ENCODE data around the gene PGLYRP1.

PGLYRP1 gene

DNA sequence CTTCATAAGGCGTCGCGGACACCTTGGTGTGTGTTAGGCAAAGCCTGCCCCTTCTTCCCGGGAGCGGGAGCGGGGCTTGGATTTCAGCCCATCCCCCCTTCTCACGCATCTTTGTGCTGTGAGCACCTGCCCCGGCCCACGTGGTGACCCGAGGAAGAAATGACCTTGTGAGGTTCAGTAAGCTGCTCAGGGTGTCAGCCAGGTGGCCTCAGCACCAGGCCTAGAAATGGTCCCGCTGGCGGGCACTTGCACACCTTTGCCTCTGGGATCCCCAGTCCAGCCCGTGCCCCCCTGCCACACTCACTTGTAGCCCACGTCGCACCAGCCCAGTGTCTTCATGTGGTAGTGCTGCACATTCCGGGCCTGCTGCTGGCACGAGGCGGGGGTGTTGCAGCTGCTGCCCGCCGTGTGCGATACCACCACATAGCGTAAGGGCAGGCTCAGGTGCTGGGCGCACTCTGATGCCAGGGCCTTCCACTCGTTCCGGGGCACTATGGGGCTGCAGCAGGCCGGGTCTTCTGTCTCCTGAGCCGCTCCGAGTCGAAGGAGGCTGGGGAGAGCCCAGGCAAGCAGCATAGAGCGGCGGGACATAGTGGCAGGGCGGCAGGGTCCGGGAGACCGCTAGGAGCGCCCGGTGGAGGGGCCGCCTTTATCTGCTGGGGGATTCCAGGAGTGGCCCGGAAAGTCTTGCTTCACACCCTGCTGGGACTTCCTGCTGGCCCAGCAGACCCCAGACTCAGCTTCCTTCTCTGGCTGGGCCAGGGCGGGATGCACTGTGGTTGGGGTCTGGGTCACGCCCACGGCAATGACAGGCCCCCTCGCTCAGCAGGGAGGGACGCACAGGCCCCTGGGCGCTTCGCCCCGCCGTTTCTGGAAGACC, at the start of gene PGLYRP1:
PGLYRP1 (minus strand) TSS at position 623 of the 880 bp plus-strand sequence; CDS start at position 591, 32 bp downstream.
- DNase-seq (ENCODE audit: low spot score in 2 of 2) (no peak), ATAC-seq (peak; percentile 23)
- no peaks in the 10 kb centered on the region for H3K9me3 Mint-ChIP-seq
- H3K4me3 Mint-ChIP-seq = no peak within 1 kb of the TSS
- H3K27ac Mint-ChIP-seq = no peak within 1 kb of the TSS
- H3K4me1 Mint-ChIP-seq = peaks cover 13% of the 10 kb centered on the region
- H3K36me3 Mint-ChIP-seq = no peaks in the 10 kb centered on the region

GRCh38 chr19:46069806-46070341, 47.0 kb upstream of the PGLYRP1 start:
- DNase-seq (ENCODE audit: low spot score in 2 of 2) (no peak), ATAC-seq (no peak)
- no peak overlapping the region for H3K27ac Mint-ChIP-seq
- no peak overlapping the region for H3K4me3 Mint-ChIP-seq
- no peaks in the 10 kb centered on the region for H3K36me3 Mint-ChIP-seq
- H3K4me1 Mint-ChIP-seq = no peaks in the 10 kb centered on the region
- H3K9me3 Mint-ChIP-seq = no peaks in the 10 kb centered on the region

- Mint-ChIP-seq H3K4me3 (no peak overlapping the region), H3K36me3 (no peaks in the 10 kb centered on the region), H3K27ac (no peak overlapping the region), H3K9me3 (no peaks in the 10 kb centered on the region), H3K4me1 (no peaks in the 10 kb centered on the region)
- ATAC-seq (peak; percentile 32), DNase-seq (ENCODE audit: low spot score in 2 of 2) (no peak)
These were observed 45.7 kb upstream of the PGLYRP1 start for GRCh38 chr19:46068345-46069258.

- H3K4me1 Mint-ChIP-seq = no peaks in the 10 kb centered on the region
- ATAC-seq (no peak), DNase-seq (ENCODE audit: low spot score in 2 of 2) (no peak)
- H3K27ac Mint-ChIP-seq = no peak overlapping the region
- H3K36me3 Mint-ChIP-seq = no peaks in the 10 kb centered on the region
- no peak overlapping the region for H3K4me3 Mint-ChIP-seq
- H3K9me3 Mint-ChIP-seq = no peaks in the 10 kb centered on the region
These were observed 44.8 kb upstream of the PGLYRP1 start for GRCh38 chr19:46067691-46068090.

DNA sequence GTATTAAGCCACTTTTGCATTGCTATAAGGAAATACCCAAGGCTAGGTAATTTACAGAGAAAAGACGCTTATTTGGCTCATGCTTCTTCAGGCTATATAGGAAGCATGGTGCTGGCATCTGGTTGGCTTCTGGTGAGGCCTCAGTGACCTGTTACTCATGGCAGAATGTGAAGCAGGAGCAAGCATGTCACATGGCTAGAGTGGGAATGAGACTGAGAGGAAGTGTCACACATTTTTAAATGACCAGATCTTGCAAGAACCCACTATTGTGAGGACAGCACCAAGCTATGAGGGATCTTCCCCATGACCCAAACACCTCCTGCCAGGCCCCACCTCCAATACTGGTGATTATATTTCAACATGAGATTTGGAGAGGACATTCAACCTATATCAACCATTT, 43.6 kb upstream of the PGLYRP1 start:
- ATAC-seq (no peak), DNase-seq (ENCODE audit: low spot score in 2 of 2) (no peak)
- Mint-ChIP-seq H3K4me3 (no peak overlapping the region), H3K9me3 (no peaks in the 10 kb centered on the region), H3K36me3 (no peaks in the 10 kb centered on the region), H3K4me1 (no peaks in the 10 kb centered on the region), H3K27ac (no peak overlapping the region)

DNA sequence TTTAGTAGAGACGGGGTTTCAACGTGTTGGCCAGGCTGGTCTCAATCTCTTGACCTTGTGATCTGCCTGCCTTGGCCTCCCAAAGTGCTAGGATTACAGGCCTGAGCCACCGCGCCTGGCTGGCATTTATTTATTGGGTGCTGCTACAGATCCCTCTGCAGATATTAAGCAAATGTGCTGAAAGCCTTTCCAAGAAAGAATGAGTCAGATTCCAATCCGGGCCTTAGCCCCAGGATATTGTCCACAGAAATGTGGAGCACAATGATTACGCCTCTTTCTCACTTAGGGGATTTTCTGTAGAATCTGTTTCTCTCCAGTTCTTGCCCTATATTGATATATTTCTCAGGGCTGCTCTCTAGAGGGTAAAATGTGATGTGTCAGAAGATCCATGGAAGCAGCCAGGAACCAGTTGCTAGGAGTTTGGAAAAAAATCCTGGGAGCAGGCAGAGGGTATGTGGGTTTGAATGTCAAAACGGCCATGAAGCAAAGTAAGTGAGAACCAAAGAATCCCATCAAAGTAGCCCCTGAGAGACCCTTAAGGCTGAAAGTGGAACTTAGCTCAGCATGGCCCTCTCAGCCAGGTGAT, 42.7 kb upstream of the PGLYRP1 start:
- no peak overlapping the region for H3K4me3 Mint-ChIP-seq
- no peak overlapping the region for H3K27ac Mint-ChIP-seq
- H3K36me3 Mint-ChIP-seq = no peaks in the 10 kb centered on the region
- H3K4me1 Mint-ChIP-seq = no peaks in the 10 kb centered on the region
- DNase-seq (ENCODE audit: low spot score in 2 of 2) = no peak
- H3K9me3 Mint-ChIP-seq = no peaks in the 10 kb centered on the region
- ATAC-seq = no peak

GRCh38 chr19:46063201-46063600, 40.3 kb upstream of the PGLYRP1 start:
- no peaks in the 10 kb centered on the region for H3K36me3 Mint-ChIP-seq
- H3K4me3 Mint-ChIP-seq = no peak overlapping the region
- DNase-seq (ENCODE audit: low spot score in 2 of 2) (no peak), ATAC-seq (no peak)
- no peaks in the 10 kb centered on the region for H3K9me3 Mint-ChIP-seq
- H3K4me1 Mint-ChIP-seq = no peaks in the 10 kb centered on the region
- no peak overlapping the region for H3K27ac Mint-ChIP-seq

- no peak for ATAC-seq
These were observed 37.2 kb upstream of the PGLYRP1 start for GRCh38 chr19:46060012-46060411.

GRCh38 chr19:46058778-46059177, 35.9 kb upstream of the PGLYRP1 start:
- H3K4me3 Mint-ChIP-seq = no peak overlapping the region
- H3K4me1 Mint-ChIP-seq = no peaks in the 10 kb centered on the region
- H3K36me3 Mint-ChIP-seq = no peaks in the 10 kb centered on the region
- no peak overlapping the region for H3K27ac Mint-ChIP-seq
- H3K9me3 Mint-ChIP-seq = no peaks in the 10 kb centered on the region
- ATAC-seq (no peak), DNase-seq (ENCODE audit: low spot score in 2 of 2) (no peak)

More at GRCh38 chr19:46060012-46060411, 37.2 kb upstream of the PGLYRP1 start:
- H3K4me3 Mint-ChIP-seq = no peak overlapping the region
- no peaks in the 10 kb centered on the region for H3K9me3 Mint-ChIP-seq
- no peak overlapping the region for H3K27ac Mint-ChIP-seq
- no peaks in the 10 kb centered on the region for H3K4me1 Mint-ChIP-seq
- DNase-seq (ENCODE audit: low spot score in 2 of 2) = no peak
- no peaks in the 10 kb centered on the region for H3K36me3 Mint-ChIP-seq

DNA sequence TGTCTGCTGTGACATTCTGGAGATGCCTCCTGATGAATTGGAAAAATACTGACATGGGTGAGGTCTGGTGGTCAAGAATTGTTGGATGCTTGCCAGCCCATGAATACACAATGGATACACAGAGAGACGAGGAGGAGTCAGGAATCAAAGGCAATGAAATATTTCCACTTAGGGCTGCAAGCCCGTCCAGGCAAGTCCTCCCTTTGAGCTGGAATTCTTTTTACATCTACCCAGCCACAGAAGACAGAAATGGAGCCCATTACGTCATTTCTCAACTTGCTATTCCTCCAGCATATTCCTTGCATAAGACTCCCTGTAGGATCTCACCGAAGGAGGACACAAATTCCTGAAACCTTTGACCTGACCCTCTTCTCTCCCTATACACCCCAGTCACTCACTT, 33.7 kb upstream of the PGLYRP1 start:
- no peak overlapping the region for H3K4me3 Mint-ChIP-seq

DNA sequence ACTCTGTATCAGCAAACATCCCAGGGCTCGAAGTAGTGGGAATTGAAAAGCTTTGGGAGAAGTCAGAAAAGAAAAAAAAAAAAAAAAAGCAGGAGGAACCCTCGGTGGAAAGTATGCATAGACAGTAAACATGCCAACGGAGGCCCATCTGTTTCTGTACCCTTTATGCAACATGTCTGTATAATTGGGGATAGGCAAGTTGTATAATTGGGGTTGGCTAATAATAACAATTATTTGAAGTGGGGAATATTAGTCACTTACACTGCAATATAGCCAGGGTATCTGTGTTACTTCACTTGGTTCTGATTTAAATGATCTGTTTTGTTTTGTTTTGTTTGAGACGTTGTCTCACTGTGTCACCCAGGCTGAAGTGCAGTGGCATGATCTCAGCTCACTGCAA, 30.0 kb upstream of the PGLYRP1 start:
- Mint-ChIP-seq H3K36me3 (no peaks in the 10 kb centered on the region), H3K4me1 (no peaks in the 10 kb centered on the region), H3K4me3 (no peak overlapping the region), H3K27ac (no peak overlapping the region), H3K9me3 (no peaks in the 10 kb centered on the region)
- no peak for ATAC-seq
- DNase-seq (ENCODE audit: low spot score in 2 of 2) = no peak

More for the DNA sequence above, 33.7 kb upstream of the PGLYRP1 start:
- no peaks in the 10 kb centered on the region for H3K4me1 Mint-ChIP-seq
- DNase-seq (ENCODE audit: low spot score in 2 of 2) = no peak
- ATAC-seq = no peak
- no peak overlapping the region for H3K27ac Mint-ChIP-seq
- H3K9me3 Mint-ChIP-seq = no peaks in the 10 kb centered on the region
- no peaks in the 10 kb centered on the region for H3K36me3 Mint-ChIP-seq

- Mint-ChIP-seq H3K27ac (no peak overlapping the region), H3K4me3 (no peak overlapping the region), H3K4me1 (no peaks in the 10 kb centered on the region), H3K36me3 (no peaks in the 10 kb centered on the region), H3K9me3 (no peaks in the 10 kb centered on the region)
- DNase-seq (ENCODE audit: low spot score in 2 of 2) (no peak), ATAC-seq (no peak)
These were observed 26.7 kb upstream of the PGLYRP1 start for GRCh38 chr19:46049597-46049996.

- Mint-ChIP-seq H3K27ac (no peak overlapping the region), H3K36me3 (no peaks in the 10 kb centered on the region), H3K9me3 (no peaks in the 10 kb centered on the region), H3K4me1 (no peaks in the 10 kb centered on the region), H3K4me3 (no peak overlapping the region)
- ATAC-seq = no peak
- no peak for DNase-seq (ENCODE audit: low spot score in 2 of 2)
These were observed 20.7 kb upstream of the PGLYRP1 start for GRCh38 chr19:46043519-46043918.

DNA sequence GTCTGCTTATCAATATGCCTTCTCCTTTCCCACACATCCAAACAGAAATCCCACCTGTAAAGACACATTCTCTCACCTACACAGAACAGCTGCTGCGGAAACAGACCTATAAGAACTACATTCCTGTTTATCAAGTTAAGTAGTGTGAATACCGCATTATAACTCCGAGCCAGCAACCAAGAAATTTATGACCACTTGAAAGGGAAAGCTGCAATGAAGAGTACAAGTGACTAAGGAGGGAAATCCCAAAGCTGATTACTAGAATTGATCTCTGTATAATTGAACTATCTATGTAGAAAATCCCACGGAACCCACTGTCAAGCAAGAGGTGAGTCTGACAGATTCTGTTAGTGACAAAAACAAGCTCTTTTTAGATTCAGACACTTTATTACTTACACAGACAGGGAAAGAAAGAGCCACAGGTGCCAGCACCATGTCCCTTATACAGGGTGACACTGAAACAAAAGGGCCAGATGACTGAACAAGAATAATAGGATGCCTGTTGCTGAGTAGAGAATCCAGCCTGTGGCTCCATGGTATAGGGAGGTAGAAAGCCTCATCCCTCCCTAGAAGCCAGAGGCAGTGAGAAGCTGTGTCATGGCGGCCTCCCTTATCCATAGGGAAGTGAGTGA, 19.5 kb upstream of the PGLYRP1 start:
- ATAC-seq = no peak
- no peaks in the 10 kb centered on the region for H3K4me1 Mint-ChIP-seq
- no peak overlapping the region for H3K4me3 Mint-ChIP-seq
- H3K9me3 Mint-ChIP-seq = no peaks in the 10 kb centered on the region
- H3K36me3 Mint-ChIP-seq = no peaks in the 10 kb centered on the region
- H3K27ac Mint-ChIP-seq = no peak overlapping the region
- no peak for DNase-seq (ENCODE audit: low spot score in 2 of 2)

All from stimulated activated effector memory CD8-positive, alpha-beta T cell treated with anti-CD3 and anti-CD28 coated beads, Interleukin-12 subunit alpha, Interleukin-12 subunit beta, amount 100 ng/mL, for 72 hours (primary cell).